Activated naive CD4-positive, alpha-beta T cell treated with anti-CD3 and anti-CD28 coated beads, Interleukin-2, amount 10 ng/mL, durations not matched to agents 7 days and 5 days (primary cell): Measurements from ENCODE around the gene TULP4.
"Not testable (repeated sequence)": the region's sequence is repeated elsewhere in the genome, so short reads cannot be mapped to it uniquely, and the experiment has no call there.

Experiments
- CTCF ChIA-PET: fragments of 350-600 bp; sonication (Branson Sonifier 250); formaldehyde crosslinking; loops from one replicate; lab custom pipeline; 2021; ENCODE audit warnings: antibody characterized with exemption; lab: Charles Lee
- DNase-seq: peaks from one replicate; pipeline ENCODE4 v3.0.0-alpha.2; 2020
- H3K27ac Mint-ChIP-seq: one replicate; pipeline ENCODE4 v1.8.0; 2021; ENCODE audit warnings: mild to moderate bottlenecking, moderate library complexity, mixed read lengths
- H3K27me3 Mint-ChIP-seq: one replicate; pipeline ENCODE4 v1.8.0; 2021; ENCODE audit warnings: mild to moderate bottlenecking, mixed read lengths
- H3K36me3 Mint-ChIP-seq: one replicate; pipeline ENCODE4 v1.8.0; 2021; ENCODE audit warnings: mixed read lengths
- H3K4me1 Mint-ChIP-seq: one replicate; pipeline ENCODE4 v1.8.0; 2021; ENCODE audit warnings: mixed read lengths
- H3K4me3 Mint-ChIP-seq: one replicate; pipeline ENCODE4 v1.8.0; 2021; ENCODE audit warnings: mild to moderate bottlenecking, moderate library complexity, mixed read lengths
- H3K9me3 Mint-ChIP-seq: one replicate; pipeline ENCODE4 v1.8.0; 2021; ENCODE audit warnings: mixed read lengths

Gene TULP4

DNA sequence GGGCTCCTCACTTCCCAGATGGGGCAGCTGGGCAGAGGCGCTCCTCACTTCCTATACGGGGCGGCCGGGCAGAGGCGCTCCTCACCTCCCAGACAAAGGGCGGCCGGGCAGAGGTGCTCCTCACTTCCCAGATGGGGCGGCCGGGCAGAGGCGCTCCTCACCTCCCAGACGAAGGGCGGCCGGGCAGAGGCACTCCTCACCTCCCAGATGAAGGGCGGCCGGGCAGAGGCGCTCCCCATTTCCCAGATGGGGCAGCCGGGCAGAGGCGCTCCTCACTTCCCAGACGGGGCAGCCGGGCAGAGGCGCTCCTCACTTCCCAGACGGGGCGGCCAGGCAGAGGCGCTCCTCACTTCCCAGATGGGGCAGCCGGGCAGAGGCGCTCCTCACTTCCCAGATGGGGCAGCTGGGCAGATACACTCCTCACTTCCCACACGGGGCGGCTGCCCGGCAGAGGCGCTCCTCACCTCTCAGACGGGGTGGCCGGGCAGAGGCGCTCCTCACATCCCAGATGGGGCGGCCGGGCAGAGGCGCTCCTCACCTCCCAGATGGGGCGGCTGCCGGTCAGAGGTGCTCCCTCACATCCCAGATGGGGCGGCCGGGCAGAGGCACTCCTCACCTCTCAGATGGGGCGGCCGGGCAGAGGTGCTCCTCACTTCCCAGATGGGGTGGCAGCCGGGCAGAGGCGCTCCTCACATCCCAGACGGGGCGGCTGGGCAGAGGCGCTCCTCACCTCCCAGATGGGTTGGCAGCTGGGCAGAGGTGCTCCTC, 36.7 kb downstream of the TULP4 start:
- peaks cover 20% of the 10 kb centered on the region for H3K9me3 Mint-ChIP-seq
- H3K27me3 Mint-ChIP-seq, H3K4me3 Mint-ChIP-seq, H3K27ac Mint-ChIP-seq, CTCF ChIA-PET, DNase-seq, H3K4me1 Mint-ChIP-seq: not testable (repeated sequence)
- peaks cover 13% of the 10 kb centered on the region for H3K36me3 Mint-ChIP-seq

DNA sequence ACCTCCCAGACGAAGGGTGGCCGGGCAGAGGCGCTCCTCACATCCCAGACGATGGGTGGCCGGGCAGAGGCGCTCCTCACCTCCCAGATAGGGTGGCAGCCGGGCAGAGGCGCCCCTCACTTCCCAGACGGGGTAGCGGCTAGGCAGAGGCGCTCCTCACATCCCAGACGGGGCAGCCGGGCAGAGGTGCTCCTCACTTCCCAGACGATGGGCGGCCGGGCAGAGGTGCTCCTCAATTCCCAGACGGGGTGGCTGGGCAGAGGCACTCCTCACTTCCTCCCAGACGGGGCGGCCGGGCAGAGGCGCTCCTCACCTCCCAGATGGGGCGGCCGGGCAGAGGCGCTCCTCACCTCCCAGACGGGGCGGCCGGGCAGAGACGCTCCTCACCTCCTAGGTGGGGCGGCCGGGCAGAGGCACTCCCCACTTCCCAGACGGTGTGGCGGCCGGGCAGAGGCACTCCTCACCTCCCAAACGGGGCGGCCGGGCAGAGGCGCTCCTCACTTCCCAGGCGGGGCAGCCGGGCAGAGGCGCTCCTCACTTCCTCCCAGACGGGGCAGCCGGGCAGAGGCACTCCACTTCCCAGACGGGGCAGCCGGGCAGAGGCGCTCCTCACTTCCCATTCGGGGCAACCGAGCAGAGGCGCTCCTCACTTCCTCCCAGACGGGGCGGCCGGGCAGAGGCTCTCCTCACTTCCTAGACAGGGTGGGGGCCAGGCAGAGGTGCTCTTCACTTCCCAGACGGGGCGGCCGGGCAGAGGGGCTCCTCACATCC, 37.4 kb downstream of the TULP4 start:
- DNase-seq, H3K27ac Mint-ChIP-seq, H3K27me3 Mint-ChIP-seq, H3K36me3 Mint-ChIP-seq, H3K4me3 Mint-ChIP-seq, H3K4me1 Mint-ChIP-seq: not testable (repeated sequence)
- CTCF ChIA-PET, result interaction anchor here (0.6 kb wide), 1 partner anchor 87 kb away, joined by 3 read pairs; no protein-coding TSS in a partner anchor
- peaks cover 14% of the 10 kb centered on the region for H3K9me3 Mint-ChIP-seq

GRCh38 chr6:158350731-158351130, 38.5 kb downstream of the TULP4 start:
- H3K27ac Mint-ChIP-seq, H3K36me3 Mint-ChIP-seq, H3K27me3 Mint-ChIP-seq, H3K9me3 Mint-ChIP-seq, H3K4me3 Mint-ChIP-seq, H3K4me1 Mint-ChIP-seq, CTCF ChIA-PET, DNase-seq: not testable (repeated sequence)

DNA sequence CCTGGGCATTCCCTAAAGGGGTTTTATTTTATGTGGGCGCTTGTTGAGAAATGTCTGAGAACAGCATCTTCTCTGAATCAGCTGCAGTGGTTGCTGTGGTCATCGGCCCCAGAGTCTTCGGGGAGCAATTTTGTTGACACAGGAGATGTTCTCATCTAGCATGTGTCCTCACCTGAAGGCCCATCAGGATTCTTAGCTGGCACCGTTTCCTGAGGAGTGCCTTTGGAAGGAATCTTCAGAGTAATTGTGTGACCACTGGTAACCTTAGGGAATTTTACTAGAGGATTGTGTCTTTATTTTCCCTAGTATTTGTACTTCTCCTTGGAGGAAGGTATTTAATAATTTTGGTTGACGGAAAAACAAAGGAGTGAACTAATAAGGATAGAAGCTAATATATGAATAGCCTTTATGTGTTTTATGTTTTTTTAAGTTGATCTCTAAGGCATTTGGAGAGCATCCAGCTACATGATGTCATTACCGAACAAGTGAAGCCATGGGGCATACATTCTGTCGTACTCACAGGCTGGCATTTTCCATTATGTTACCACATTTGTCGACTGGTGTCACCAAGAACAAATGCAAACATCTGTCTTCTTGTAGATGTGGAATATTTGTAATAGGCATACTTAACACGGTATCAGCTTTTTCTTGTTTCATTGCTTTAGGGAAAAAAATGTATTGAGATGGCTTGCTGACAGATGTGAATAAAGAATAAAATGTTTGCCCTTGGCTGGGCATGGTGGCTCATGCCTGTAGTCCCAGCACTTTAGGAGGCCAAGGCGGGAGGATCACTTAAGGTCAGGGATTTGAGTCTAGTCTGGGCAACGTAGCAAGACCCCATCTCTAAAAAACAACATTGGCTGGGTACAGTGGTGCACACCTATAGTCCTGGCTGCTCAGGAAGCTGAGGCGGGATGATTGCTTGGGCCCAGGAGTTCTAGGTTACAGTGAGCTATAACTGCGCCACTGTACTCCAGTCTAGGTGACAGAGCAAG, 41.9 kb downstream of the TULP4 start:
- H3K9me3 Mint-ChIP-seq, result no peaks in the 10 kb centered on the region
- peaks cover 31% of the 10 kb centered on the region for H3K4me1 Mint-ChIP-seq
- DNase-seq, result no peak
- no peak overlapping the region for H3K4me3 Mint-ChIP-seq
- peaks cover 2% of the 10 kb centered on the region for H3K36me3 Mint-ChIP-seq
- H3K27ac Mint-ChIP-seq, result no peak overlapping the region
- no peaks in the 10 kb centered on the region for H3K27me3 Mint-ChIP-seq
- CTCF ChIA-PET, result no interaction called here

GRCh38 chr6:158356586-158357546, 44.6 kb downstream of the TULP4 start:
- no peaks in the 10 kb centered on the region for H3K9me3 Mint-ChIP-seq
- H3K27me3 Mint-ChIP-seq, result no peaks in the 10 kb centered on the region
- DNase-seq, result no peak
- peaks cover 32% of the 10 kb centered on the region for H3K4me1 Mint-ChIP-seq
- no peaks in the 10 kb centered on the region for H3K36me3 Mint-ChIP-seq
- H3K27ac Mint-ChIP-seq, result no peak overlapping the region
- CTCF ChIA-PET, result no interaction called here
- no peak overlapping the region for H3K4me3 Mint-ChIP-seq

DNA sequence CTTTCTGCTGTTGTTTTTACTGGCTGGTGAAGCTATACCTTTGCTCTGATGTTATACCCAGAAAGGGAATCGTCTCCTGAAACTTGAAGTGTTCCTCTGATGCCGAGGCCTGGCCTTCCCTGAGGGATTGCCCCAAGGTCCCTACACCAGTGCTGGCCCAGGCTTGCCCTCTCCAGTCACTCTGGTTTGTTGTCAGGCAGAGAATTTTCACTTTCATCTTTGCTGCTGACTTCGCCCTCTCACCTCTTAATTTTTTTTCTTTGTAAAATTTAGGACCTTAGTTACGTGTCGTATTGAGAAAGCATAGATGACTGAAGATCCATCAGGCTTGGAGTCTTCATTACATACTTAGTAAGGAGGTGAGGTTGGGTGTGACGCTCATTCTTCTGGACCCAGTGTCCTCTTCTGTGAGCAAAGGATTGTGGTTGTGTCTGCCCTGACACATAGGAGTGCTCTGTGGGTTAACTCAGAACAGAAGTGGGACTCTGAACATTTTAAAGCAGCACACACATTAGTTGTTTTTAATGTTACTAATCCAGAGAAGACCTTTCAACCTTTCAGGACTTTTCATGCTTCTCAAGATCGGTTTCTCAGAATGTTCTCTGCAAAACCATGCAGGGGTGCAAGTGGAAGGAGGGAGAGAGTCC, 45.4 kb downstream of the TULP4 start:
- Mint-ChIP-seq H3K4me1 (peaks cover 32% of the 10 kb centered on the region), H3K4me3 (no peak overlapping the region), H3K36me3 (no peaks in the 10 kb centered on the region), H3K9me3 (no peaks in the 10 kb centered on the region), H3K27ac (no peak overlapping the region), H3K27me3 (no peaks in the 10 kb centered on the region)
- CTCF ChIA-PET, result no interaction called here
- DNase-seq, result no peak

DNA sequence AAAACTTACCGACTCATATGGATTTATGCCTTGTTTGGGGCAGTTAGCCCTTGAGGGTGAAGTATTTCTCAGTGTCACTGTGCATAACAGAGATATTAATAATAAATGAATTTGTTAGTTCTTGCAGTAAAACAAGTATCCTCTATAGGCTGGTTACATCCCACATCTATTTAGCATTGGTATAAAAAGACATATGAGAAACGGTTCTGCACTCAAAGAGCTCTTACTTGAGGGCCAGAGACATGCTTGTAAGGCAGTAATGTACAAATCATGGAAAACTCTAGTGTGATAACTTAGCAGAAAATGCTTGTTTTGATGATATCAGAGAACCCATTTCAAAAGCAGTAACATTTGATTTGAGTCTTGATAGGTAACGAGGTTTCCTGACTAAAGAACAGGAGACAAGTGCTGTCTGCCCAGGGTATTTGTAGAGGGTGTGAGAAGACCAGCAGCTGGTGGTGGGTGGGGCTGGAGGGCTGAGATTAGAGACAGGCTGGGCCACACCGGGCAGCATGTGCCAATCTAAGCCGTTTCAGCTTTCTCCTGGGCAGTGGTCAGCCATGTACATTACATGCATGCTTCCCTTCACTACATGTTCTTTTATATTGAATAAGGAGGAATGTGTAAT, 46.3 kb downstream of the TULP4 start:
- H3K4me3 Mint-ChIP-seq, result no peak overlapping the region

DNA sequence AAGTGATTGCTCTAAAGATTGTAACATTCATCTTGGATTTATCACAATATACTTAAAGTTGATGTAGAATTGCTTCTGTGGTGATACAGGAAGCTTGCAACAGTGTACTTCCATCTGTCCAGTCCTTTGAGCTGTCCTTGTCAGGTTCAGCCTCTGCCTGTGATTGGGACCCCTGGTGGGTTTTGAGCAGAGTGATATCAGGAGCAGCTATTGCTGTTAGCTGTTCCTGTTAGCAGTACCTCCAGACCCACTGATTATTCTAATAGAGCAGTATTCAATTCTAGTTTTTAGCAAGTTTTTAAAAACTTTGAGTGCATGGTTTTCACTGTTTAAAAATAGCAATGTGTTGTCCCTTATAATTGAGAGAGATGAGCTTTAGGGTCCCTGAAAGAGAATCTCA, 48.8 kb downstream of the TULP4 start:
- Mint-ChIP-seq H3K9me3 (no peaks in the 10 kb centered on the region), H3K27ac (no peak overlapping the region), H3K27me3 (no peaks in the 10 kb centered on the region), H3K4me3 (no peak overlapping the region), H3K4me1 (peaks cover 31% of the 10 kb centered on the region), H3K36me3 (no peaks in the 10 kb centered on the region)
- CTCF ChIA-PET, result no interaction called here
- DNase-seq, result no peak

More for the DNA sequence above, 46.3 kb downstream of the TULP4 start:
- H3K4me1 Mint-ChIP-seq, result peaks cover 32% of the 10 kb centered on the region
- no peaks in the 10 kb centered on the region for H3K27me3 Mint-ChIP-seq
- DNase-seq, result no peak
- CTCF ChIA-PET, result interaction anchor here (0.6 kb wide), 1 partner anchor 234 kb away, joined by 3 read pairs; no protein-coding TSS in a partner anchor
- H3K9me3 Mint-ChIP-seq, result no peaks in the 10 kb centered on the region
- no peak overlapping the region for H3K27ac Mint-ChIP-seq
- no peaks in the 10 kb centered on the region for H3K36me3 Mint-ChIP-seq

DNA sequence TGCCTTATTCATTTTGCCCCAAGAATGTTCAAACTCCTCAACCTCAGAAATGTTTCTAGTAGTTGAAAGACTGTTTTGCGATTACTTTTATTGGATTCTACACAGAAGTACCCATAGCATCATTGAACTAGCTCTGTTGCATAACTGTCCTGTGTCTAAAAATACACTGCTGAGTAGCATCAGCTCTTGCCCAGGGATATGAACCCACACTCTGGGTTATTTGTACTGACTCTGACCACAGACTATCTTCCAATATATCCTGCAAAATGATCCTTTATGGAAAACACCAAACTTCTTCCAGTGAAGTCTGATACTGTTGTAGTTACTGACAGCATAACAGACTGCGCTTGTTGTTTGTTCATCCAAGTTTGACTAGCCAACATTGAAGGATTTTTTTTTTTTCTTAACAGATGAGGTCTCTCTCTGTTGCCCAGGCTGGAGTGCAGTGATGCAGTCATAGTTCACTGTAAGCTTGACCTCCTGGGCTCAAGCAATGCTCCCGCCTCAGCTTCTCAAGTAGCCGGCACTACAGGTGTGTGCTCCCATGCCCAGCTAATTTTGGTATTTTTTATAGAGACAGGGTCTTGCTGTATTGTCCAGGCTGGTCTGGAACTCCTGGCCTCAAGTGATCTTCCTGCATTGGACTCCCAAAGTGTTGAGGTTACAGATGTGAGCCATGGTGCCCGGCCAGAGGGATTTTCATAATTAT, 49.9 kb downstream of the TULP4 start:
- Mint-ChIP-seq H3K36me3 (no peaks in the 10 kb centered on the region), H3K4me3 (no peak overlapping the region), H3K27me3 (no peaks in the 10 kb centered on the region), H3K27ac (no peak overlapping the region), H3K4me1 (peaks cover 25% of the 10 kb centered on the region), H3K9me3 (no peaks in the 10 kb centered on the region)
- CTCF ChIA-PET, result no interaction called here
- no peak for DNase-seq

DNA sequence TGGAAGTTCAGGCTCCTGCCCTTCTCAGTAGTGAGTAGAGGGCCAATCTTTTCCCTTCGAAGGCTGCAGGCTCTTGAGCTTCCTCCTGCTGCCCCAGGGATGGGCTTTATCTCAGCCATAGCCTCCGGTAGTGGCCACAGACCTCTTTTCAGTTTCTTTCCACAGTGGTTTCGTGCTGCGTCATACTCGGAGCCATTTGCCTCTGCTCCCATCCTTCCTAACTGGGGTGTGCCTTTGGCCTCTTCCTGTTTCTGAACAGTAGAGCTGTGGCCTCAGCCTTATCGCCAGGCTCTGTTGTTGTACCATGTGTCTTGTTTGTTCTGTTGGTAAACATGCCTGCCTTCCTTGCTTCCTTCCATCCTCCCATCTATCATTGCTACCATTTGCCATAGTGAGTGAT, 54.1 kb downstream of the TULP4 start:
- no peaks in the 10 kb centered on the region for H3K27me3 Mint-ChIP-seq
- no peak for DNase-seq
- H3K9me3 Mint-ChIP-seq, result no peaks in the 10 kb centered on the region
- CTCF ChIA-PET, result interaction anchor here (1.7 kb wide), 1 partner anchor 145 kb away, joined by 6 read pairs; no protein-coding TSS in a partner anchor
- H3K4me3 Mint-ChIP-seq, result no peak overlapping the region
- H3K4me1 Mint-ChIP-seq, result peaks cover 4% of the 10 kb centered on the region
- no peak overlapping the region for H3K27ac Mint-ChIP-seq
- H3K36me3 Mint-ChIP-seq, result no peaks in the 10 kb centered on the region

- H3K4me3 Mint-ChIP-seq, result no peak overlapping the region
- no peaks in the 10 kb centered on the region for H3K9me3 Mint-ChIP-seq
- peaks cover 4% of the 10 kb centered on the region for H3K4me1 Mint-ChIP-seq
- no peak overlapping the region for H3K27ac Mint-ChIP-seq
- CTCF ChIA-PET, result interaction anchor here (1.7 kb wide), 1 partner anchor 147 kb away, joined by 6 read pairs; no protein-coding TSS in a partner anchor
- no peak for DNase-seq
- H3K36me3 Mint-ChIP-seq, result no peaks in the 10 kb centered on the region
- H3K27me3 Mint-ChIP-seq, result no peaks in the 10 kb centered on the region
Observed at GRCh38 chr6:158367816-158368215, 55.6 kb downstream of the TULP4 start.

DNA sequence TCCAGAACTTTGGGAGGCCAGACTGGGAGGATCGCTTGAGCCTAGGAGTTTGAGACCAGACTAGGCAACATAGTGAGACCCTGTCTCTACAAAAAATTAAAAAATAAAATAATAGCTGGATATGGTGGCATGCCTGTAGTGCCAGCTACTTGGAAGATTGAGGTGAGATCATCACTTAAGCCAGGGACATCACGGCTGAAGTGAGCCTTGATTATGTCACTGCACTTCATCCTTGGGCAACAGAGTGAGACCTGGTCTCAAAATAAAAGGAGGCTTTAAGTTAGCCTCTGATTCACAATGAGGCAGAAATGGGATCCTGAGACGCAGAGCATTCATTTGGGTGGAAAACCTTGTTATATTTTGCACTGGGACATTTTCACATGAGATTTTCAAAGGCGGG, 57.0 kb downstream of the TULP4 start:
- Mint-ChIP-seq H3K9me3 (no peaks in the 10 kb centered on the region), H3K36me3 (no peaks in the 10 kb centered on the region), H3K4me1 (peaks cover 4% of the 10 kb centered on the region), H3K27me3 (no peaks in the 10 kb centered on the region), H3K27ac (no peak overlapping the region), H3K4me3 (no peak overlapping the region)
- DNase-seq, result no peak
- CTCF ChIA-PET, result no interaction called here
